ENCODE measurements around the gene VAC14.

DNA sequence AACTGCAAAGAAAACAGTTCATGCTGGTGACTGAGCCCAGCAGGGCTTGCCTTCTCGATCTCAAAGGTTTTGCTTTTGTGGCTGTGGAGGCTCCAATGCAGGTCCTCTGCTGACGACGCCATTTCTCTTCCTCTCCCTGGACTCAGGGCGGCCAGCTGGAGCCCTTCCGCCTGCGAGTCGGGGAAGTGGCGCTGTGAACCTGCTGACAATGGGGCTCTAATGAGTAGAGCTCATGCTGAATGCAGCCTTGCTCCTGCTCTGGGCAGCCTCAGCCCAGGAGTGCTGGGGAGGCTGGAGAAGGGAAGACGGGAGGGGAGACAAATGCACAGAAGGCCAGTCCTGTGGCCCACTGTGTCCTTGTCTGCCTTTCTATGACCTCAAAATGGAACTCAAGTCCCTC is 43.8 kb downstream of the VAC14 start:
- TF ChIP-seq POLR2AphosphoS5 (IDR thresholded peaks at IDR 0.05; ENCODE audit: borderline replicate concordance, low read depth, low read length) (no peak), EZH2 (IDR thresholded peaks at IDR 0.05) (no peak)
